ENCODE measurements around the gene NUP93. TPM values are rescaled to one million over a fixed set of nuclear protein-coding genes. Genes with fewer than 3 reads are reported as not detected.

NUP93 gene
- polyA plus RNA-seq, 1 donor from 2014 or later = 237 TPM

DNA sequence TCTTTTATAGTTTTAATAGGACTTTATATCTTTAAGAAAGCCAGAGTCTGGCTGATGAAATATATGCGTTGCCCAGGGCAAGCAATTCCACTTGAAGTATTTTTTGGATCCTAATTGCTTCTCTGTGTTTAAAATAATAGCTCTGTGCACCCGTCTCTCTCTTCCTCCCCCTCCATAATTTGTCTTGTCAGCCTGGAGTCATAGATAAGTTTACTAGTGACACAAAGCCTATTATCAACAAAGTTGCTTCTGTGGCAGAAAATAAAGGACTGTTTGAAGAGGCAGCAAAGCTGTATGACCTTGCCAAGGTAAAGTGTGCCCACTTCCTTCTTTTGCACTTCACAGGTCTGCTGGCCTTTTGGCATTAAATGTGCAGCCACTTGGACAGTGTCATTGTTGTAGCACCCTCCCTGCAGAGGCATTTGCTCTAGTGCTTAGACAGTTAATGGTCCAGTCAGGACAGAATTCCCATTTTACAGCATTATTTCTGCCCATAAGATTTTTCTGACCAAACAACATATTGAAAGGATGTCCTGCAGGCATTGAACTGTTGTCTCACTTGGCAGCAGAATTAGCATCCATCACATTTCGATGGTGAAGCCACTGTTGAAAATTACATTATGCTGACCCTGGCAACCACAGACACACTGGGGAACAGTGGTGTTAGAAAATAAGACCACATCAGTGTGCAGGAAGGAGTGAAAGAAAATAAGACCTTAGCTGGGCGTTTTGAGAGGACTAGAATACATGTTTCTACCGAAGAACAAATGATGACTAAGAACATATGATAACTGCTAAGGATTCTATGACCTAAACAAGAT is 106.7 kb downstream of the NUP93 start:
- no peaks in the 10 kb centered on the region for H3K79me2 ChIP-seq (replicated peaks; ENCODE audit: insufficient read depth, low read length)
- H3K9me2 ChIP-seq (ENCODE audit: insufficient read depth, low read length) = no peaks in the 10 kb centered on the region
- H4K20me1 ChIP-seq (ENCODE audit: insufficient read depth) = no peaks in the 10 kb centered on the region
- peaks cover 25% of the 10 kb centered on the region for H3K36me3 ChIP-seq (ENCODE audit: insufficient read depth, low read length)
- TF ChIP-seq SMC3 (conservative IDR thresholded peaks at IDR 0.05; ENCODE audit: poor library complexity) (no peak), EP300 (conservative IDR thresholded peaks at IDR 0.05; ENCODE audit: poor library complexity, severe bottlenecking) (no peak), RAD21 (conservative IDR thresholded peaks at IDR 0.05) (no peak), POLR2AphosphoS5 (IDR thresholded peaks at IDR 0.05) (no peak), TAF1 (IDR thresholded peaks at IDR 0.05; ENCODE audit: low read depth) (no peak), MXI1 (conservative IDR thresholded peaks at IDR 0.05; ENCODE audit: poor library complexity, severe bottlenecking) (no peak), EZH2 (IDR thresholded peaks at IDR 0.05; ENCODE audit: borderline replicate concordance, insufficient read depth, low read length, poor library complexity, severe bottlenecking) (no peak)
- TF ChIP-seq, protein P1, sequence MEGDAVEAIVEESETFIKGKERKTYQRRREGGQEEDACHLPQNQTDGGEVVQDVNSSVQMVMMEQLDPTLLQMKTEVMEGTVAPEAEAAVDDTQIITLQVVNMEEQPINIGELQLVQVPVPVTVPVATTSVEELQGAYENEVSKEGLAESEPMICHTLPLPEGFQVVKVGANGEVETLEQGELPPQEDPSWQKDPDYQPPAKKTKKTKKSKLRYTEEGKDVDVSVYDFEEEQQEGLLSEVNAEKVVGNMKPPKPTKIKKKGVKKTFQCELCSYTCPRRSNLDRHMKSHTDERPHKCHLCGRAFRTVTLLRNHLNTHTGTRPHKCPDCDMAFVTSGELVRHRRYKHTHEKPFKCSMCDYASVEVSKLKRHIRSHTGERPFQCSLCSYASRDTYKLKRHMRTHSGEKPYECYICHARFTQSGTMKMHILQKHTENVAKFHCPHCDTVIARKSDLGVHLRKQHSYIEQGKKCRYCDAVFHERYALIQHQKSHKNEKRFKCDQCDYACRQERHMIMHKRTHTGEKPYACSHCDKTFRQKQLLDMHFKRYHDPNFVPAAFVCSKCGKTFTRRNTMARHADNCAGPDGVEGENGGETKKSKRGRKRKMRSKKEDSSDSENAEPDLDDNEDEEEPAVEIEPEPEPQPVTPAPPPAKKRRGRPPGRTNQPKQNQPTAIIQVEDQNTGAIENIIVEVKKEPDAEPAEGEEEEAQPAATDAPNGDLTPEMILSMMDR (IDR thresholded peaks at IDR 0.05; ENCODE audit: poor library complexity, severe bottlenecking) = no peak
- TF ChIP-seq, protein P2, sequence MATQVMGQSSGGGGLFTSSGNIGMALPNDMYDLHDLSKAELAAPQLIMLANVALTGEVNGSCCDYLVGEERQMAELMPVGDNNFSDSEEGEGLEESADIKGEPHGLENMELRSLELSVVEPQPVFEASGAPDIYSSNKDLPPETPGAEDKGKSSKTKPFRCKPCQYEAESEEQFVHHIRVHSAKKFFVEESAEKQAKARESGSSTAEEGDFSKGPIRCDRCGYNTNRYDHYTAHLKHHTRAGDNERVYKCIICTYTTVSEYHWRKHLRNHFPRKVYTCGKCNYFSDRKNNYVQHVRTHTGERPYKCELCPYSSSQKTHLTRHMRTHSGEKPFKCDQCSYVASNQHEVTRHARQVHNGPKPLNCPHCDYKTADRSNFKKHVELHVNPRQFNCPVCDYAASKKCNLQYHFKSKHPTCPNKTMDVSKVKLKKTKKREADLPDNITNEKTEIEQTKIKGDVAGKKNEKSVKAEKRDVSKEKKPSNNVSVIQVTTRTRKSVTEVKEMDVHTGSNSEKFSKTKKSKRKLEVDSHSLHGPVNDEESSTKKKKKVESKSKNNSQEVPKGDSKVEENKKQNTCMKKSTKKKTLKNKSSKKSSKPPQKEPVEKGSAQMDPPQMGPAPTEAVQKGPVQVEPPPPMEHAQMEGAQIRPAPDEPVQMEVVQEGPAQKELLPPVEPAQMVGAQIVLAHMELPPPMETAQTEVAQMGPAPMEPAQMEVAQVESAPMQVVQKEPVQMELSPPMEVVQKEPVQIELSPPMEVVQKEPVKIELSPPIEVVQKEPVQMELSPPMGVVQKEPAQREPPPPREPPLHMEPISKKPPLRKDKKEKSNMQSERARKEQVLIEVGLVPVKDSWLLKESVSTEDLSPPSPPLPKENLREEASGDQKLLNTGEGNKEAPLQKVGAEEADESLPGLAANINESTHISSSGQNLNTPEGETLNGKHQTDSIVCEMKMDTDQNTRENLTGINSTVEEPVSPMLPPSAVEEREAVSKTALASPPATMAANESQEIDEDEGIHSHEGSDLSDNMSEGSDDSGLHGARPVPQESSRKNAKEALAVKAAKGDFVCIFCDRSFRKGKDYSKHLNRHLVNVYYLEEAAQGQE (IDR thresholded peaks at IDR 0.05; ENCODE audit: borderline replicate concordance) = no peak
- no peak overlapping the region for H3K9ac ChIP-seq (ENCODE audit: low read length)
- no peaks in the 10 kb centered on the region for H3K27me3 ChIP-seq (ENCODE audit: insufficient read depth, low read depth, low read length)
- no peak overlapping the region for H3K27ac ChIP-seq (ENCODE audit: low read length)
- no peak overlapping the region for H3K4me2 ChIP-seq (ENCODE audit: low read length)
- H3F3A ChIP-seq (ENCODE audit: insufficient read depth, low read length, poor library complexity, severe bottlenecking) = no peaks in the 10 kb centered on the region
- no peaks in the 10 kb centered on the region for H3K9me3 ChIP-seq (ENCODE audit: low read length)
- H3K4me3 ChIP-seq (ENCODE audit: low read length) = no peak overlapping the region
- H2AFZ ChIP-seq (ENCODE audit: low read depth, low read length) = no peak overlapping the region

DNA sequence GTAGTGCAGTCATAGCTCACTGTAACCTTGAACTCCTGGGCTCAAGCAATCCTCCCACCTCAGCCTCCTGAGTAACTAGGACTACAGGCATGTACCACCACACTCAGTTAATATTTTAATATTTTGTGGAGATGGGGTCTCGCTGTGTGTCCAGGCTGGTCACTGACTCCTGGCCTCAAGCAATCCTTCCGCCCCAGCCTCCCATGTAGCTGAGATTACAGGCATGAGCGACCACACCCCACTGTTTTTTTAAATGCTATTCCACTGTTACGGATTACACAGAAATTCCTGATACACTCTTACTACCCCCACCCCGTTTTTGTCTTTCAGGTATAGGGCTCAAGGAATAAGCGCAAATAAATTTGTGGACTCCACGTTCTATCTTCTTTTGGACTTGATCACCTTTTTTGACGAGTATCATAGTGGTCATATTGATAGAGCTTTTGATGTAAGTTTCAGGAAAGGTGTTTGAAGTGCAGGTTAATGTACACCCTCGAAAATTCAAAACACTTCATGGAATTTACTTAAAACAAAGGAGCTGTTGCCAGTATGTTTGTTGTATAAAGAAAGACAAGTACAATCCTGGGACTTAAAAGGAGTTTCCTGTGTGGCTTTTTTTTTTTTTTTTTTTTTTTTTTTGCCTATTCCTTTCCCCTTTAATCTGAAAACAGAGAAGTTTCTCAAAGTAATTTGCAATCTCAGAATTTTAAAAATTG is 108.9 kb downstream of the NUP93 start:
- Histone ChIP-seq H3K27ac (ENCODE audit: low read length) (no peak overlapping the region), H3K4me2 (ENCODE audit: low read length) (no peak overlapping the region), H3K27me3 (ENCODE audit: insufficient read depth, low read depth, low read length) (no peaks in the 10 kb centered on the region), H3K9ac (ENCODE audit: low read length) (no peak overlapping the region), H4K20me1 (ENCODE audit: insufficient read depth) (no peaks in the 10 kb centered on the region), H3F3A (ENCODE audit: insufficient read depth, low read length, poor library complexity, severe bottlenecking) (no peaks in the 10 kb centered on the region), H3K36me3 (ENCODE audit: insufficient read depth, low read length) (peaks cover 28% of the 10 kb centered on the region), H3K79me2 (replicated peaks; ENCODE audit: insufficient read depth, low read length) (no peaks in the 10 kb centered on the region), H3K9me3 (ENCODE audit: low read length) (no peaks in the 10 kb centered on the region), H2AFZ (ENCODE audit: low read depth, low read length) (no peak overlapping the region), H3K9me2 (ENCODE audit: insufficient read depth, low read length) (no peaks in the 10 kb centered on the region), H3K4me3 (ENCODE audit: low read length) (no peak overlapping the region)
- TF ChIP-seq SMC3 (conservative IDR thresholded peaks at IDR 0.05; ENCODE audit: poor library complexity) (no peak), MXI1 (conservative IDR thresholded peaks at IDR 0.05; ENCODE audit: poor library complexity, severe bottlenecking) (no peak), EZH2 (IDR thresholded peaks at IDR 0.05; ENCODE audit: borderline replicate concordance, insufficient read depth, low read length, poor library complexity, severe bottlenecking) (no peak), RAD21 (conservative IDR thresholded peaks at IDR 0.05) (no peak), EP300 (conservative IDR thresholded peaks at IDR 0.05; ENCODE audit: poor library complexity, severe bottlenecking) (no peak), TAF1 (IDR thresholded peaks at IDR 0.05; ENCODE audit: low read depth) (no peak), POLR2AphosphoS5 (IDR thresholded peaks at IDR 0.05) (no peak)
- TF ChIP-seq, protein P1 (IDR thresholded peaks at IDR 0.05; ENCODE audit: poor library complexity, severe bottlenecking) = no peak
- TF ChIP-seq, protein P2 (IDR thresholded peaks at IDR 0.05; ENCODE audit: borderline replicate concordance) = no peak
